CD4-positive, CD25-positive, alpha-beta regulatory T cell (primary cell): ENCODE data around the gene CDCP1. TPM values are rescaled to one million over a fixed set of nuclear protein-coding genes. Genes with fewer than 3 reads are reported as not detected.

Source experiments
- ATAC-seq, 2 donors: fragments of 150-1000 bp; cut with Tn5 transposase; one replicate each; pipeline ENCODE4 v1.10.0; 2021; ENCODE audit warnings: low read depth in 2 of 2, moderate number of reproducible peaks in 2 of 2, moderate library complexity in 1 of 2
- DNase-seq, 3 donors: peaks; one replicate each; pipeline versions ENCODE4 v3.0.0 to v3.0.0-alpha.2; 2012 to 2022; ENCODE audit warnings: mixed read lengths in 1 of 3
- H3K27ac ChIP-seq: one replicate; pipeline ENCODE4 v1.7.0; 2013; ENCODE audit warnings: mild to moderate bottlenecking, low read length; ENCODE audit not compliant: insufficient read depth, poor library complexity, severe bottlenecking
- H3K27me3 ChIP-seq: one replicate; pipeline ENCODE4 v1.7.0; 2013; ENCODE audit warnings: low read length; ENCODE audit not compliant: control insufficient read depth, insufficient read depth
- H3K36me3 ChIP-seq: one replicate; pipeline ENCODE4 v1.7.0; 2013; ENCODE audit warnings: mild to moderate bottlenecking, low read length, moderate library complexity; ENCODE audit not compliant: control insufficient read depth, insufficient read depth
- H3K4me1 ChIP-seq: 2 replicates; pipeline ENCODE4 v1.7.0; 2013; ENCODE audit warnings: mild to moderate bottlenecking, low read length; ENCODE audit not compliant: insufficient read depth, control insufficient read depth, poor library complexity, severe bottlenecking
- H3K4me3 ChIP-seq: one replicate; pipeline ENCODE4 v1.7.0; 2013; ENCODE audit warnings: low read depth, mild to moderate bottlenecking, low read length, moderate library complexity
- H3K9me3 ChIP-seq, 2 experiments: 1 replicate in 1 of 2; 2 replicates in 1 of 2; pipeline ENCODE4 v1.7.0; 2013; ENCODE audit warnings: low read length in 2 of 2, mild to moderate bottlenecking in 1 of 2, moderate library complexity in 1 of 2; ENCODE audit not compliant: control insufficient read depth in 2 of 2
- H3K27ac Mint-ChIP-seq, 3 donors: one replicate each; pipeline ENCODE4 v1.8.0; 2020 to 2022; ENCODE audit warnings: mild to moderate bottlenecking in 3 of 3, mixed read lengths in 3 of 3, moderate library complexity in 2 of 3
- H3K27me3 Mint-ChIP-seq: one replicate; pipeline ENCODE4 v1.8.0; 2022; ENCODE audit warnings: mild to moderate bottlenecking, mixed read lengths
- H3K36me3 Mint-ChIP-seq: one replicate; pipeline ENCODE4 v1.8.0; 2020; ENCODE audit warnings: mixed read lengths
- H3K4me1 Mint-ChIP-seq, 4 donors: one replicate each; pipeline ENCODE4 v1.8.0; 2020 to 2022; ENCODE audit warnings: mixed read lengths in 4 of 4, mild to moderate bottlenecking in 1 of 4
- H3K4me3 Mint-ChIP-seq, 4 donors: one replicate each; pipeline ENCODE4 v1.8.0; 2020 to 2022; ENCODE audit warnings: mild to moderate bottlenecking in 4 of 4, mixed read lengths in 4 of 4, moderate library complexity in 3 of 4
- H3K9me3 Mint-ChIP-seq, 7 donors: one replicate each; pipeline ENCODE4 v1.8.0; 2020 to 2022; ENCODE audit warnings: mixed read lengths in 7 of 7, mild to moderate bottlenecking in 3 of 7, moderate library complexity in 2 of 7
- polyA plus RNA-seq, 4 donors: library from polyadenylated mRNA; unstranded; fragments of 300-500 nt; fragmentation: Illumina TruSeq; gene quantifications; one replicate each; pipeline ENCODE4 v1.2.3, GENCODE V29; 2021
- total RNA-seq: library from RNA; stranded (reverse); gene quantifications from one replicate; pipeline ENCODE4 v1.2.3, GENCODE V29; 2022

The CDCP1 gene
- total and polyA plus RNA-seq, 5 donors from 2014 or later, result 0.47 to 2.5 (median 0.93) TPM

- no peak overlapping the region for H3K4me3 Mint-ChIP-seq
- H3K4me3 ChIP-seq, result no peak overlapping the region
- H3K4me1 ChIP-seq, result peaks cover 3% of the 10 kb centered on the region
- peak overlapping the region in 1 of 3 donors; percentile 40 for H3K27ac Mint-ChIP-seq
- H3K9me3 ChIP-seq, result no peaks in the 10 kb centered on the region
- H3K36me3 ChIP-seq, result no peaks in the 10 kb centered on the region
- ATAC-seq (no peak), DNase-seq (no peak)
- peaks cover 4% of the 10 kb centered on the region for H3K27me3 Mint-ChIP-seq
- H3K9me3 Mint-ChIP-seq, result no peaks in the 10 kb centered on the region
- peaks cover 3 to 28% (median 7%) of the 10 kb centered on the region in 4 donors for H3K4me1 Mint-ChIP-seq
- H3K36me3 Mint-ChIP-seq, result peaks cover 3% of the 10 kb centered on the region
- H3K27ac ChIP-seq, result no peak overlapping the region
- H3K27me3 ChIP-seq, result peaks cover 4% of the 10 kb centered on the region
Observed at GRCh38 chr3:45123581-45124269, 22.5 kb downstream of the CDCP1 start.

- no peaks in the 10 kb centered on the region for H3K9me3 Mint-ChIP-seq
- H3K27ac Mint-ChIP-seq, result peak overlapping the region in 1 of 3 donors; percentile 3
- H3K36me3 Mint-ChIP-seq, result peaks cover 3% of the 10 kb centered on the region
- peaks cover 7 to 35% (median 13%) of the 10 kb centered on the region in 4 donors for H3K4me1 Mint-ChIP-seq
- DNase-seq, result no peak
- Histone ChIP-seq H3K9me3 (no peaks in the 10 kb centered on the region), H3K27me3 (peaks cover 4% of the 10 kb centered on the region), H3K4me3 (no peak overlapping the region), H3K4me1 (peaks cover 10% of the 10 kb centered on the region), H3K36me3 (no peaks in the 10 kb centered on the region), H3K27ac (no peak overlapping the region)
- peaks cover 4% of the 10 kb centered on the region for H3K27me3 Mint-ChIP-seq
- ATAC-seq, result no peak
- no peak overlapping the region for H3K4me3 Mint-ChIP-seq
Observed at GRCh38 chr3:45123030-45123429, 23.1 kb downstream of the CDCP1 start.

- Histone ChIP-seq H3K36me3 (no peaks in the 10 kb centered on the region), H3K27ac (no peak overlapping the region), H3K27me3 (peaks cover 4% of the 10 kb centered on the region), H3K9me3 (no peaks in the 10 kb centered on the region), H3K4me1 (peaks cover 16% of the 10 kb centered on the region), H3K4me3 (no peak overlapping the region)
- H3K36me3 Mint-ChIP-seq, result no peaks in the 10 kb centered on the region
- peaks cover 4% of the 10 kb centered on the region for H3K27me3 Mint-ChIP-seq
- no peak for DNase-seq
- peaks cover 9 to 29% (median 15%) of the 10 kb centered on the region in 4 donors for H3K4me1 Mint-ChIP-seq
- peak overlapping the region in 1 of 4 donors; percentile 62 for H3K4me3 Mint-ChIP-seq
- peak overlapping the region; percentile 25 to 90 (median 75) for H3K27ac Mint-ChIP-seq
- peaks cover 0 to 2% (median 0%) of the 10 kb centered on the region in 7 donors for H3K9me3 Mint-ChIP-seq
- no peak for ATAC-seq
Observed at GRCh38 chr3:45120359-45121158, 25.6 kb downstream of the CDCP1 start.

GRCh38 chr3:45119824-45120358 lies 26.3 kb downstream of the CDCP1 start:
- Mint-ChIP-seq H3K4me3 (no peak overlapping the region), H3K36me3 (no peaks in the 10 kb centered on the region), H3K4me1 (peaks cover 9 to 30% (median 15%) of the 10 kb centered on the region in 4 donors), H3K9me3 (peaks cover 0 to 2% (median 0%) of the 10 kb centered on the region in 7 donors), H3K27ac (peak overlapping the region; percentile 25 to 90 (median 86)), H3K27me3 (peaks cover 4% of the 10 kb centered on the region)
- Histone ChIP-seq H3K4me1 (peaks cover 16% of the 10 kb centered on the region), H3K27me3 (peaks cover 4% of the 10 kb centered on the region), H3K4me3 (no peak overlapping the region), H3K36me3 (no peaks in the 10 kb centered on the region), H3K9me3 (no peaks in the 10 kb centered on the region), H3K27ac (no peak overlapping the region)
- no peak for DNase-seq
- ATAC-seq, result no peak

GRCh38 chr3:45119376-45119775 lies 26.8 kb downstream of the CDCP1 start:
- DNase-seq (no peak), ATAC-seq (no peak)
- Mint-ChIP-seq H3K27ac (peak overlapping the region in 2 of 3 donors; percentile 71 to 86), H3K36me3 (no peaks in the 10 kb centered on the region), H3K27me3 (peaks cover 4% of the 10 kb centered on the region), H3K9me3 (peaks cover 0 to 2% (median 0%) of the 10 kb centered on the region in 7 donors), H3K4me3 (no peak overlapping the region), H3K4me1 (peaks cover 9 to 36% (median 17%) of the 10 kb centered on the region in 4 donors)
- Histone ChIP-seq H3K9me3 (no peaks in the 10 kb centered on the region), H3K4me1 (peaks cover 16% of the 10 kb centered on the region), H3K4me3 (no peak overlapping the region), H3K27ac (no peak overlapping the region), H3K27me3 (peaks cover 1% of the 10 kb centered on the region), H3K36me3 (no peaks in the 10 kb centered on the region)

GRCh38 chr3:45118615-45119071 lies 27.5 kb downstream of the CDCP1 start:
- Histone ChIP-seq H3K27me3 (no peaks in the 10 kb centered on the region), H3K36me3 (no peaks in the 10 kb centered on the region), H3K27ac (peak overlapping the region; percentile 9), H3K4me3 (no peak overlapping the region), H3K4me1 (peaks cover 16% of the 10 kb centered on the region), H3K9me3 (no peaks in the 10 kb centered on the region)
- no peaks in the 10 kb centered on the region for H3K36me3 Mint-ChIP-seq
- H3K9me3 Mint-ChIP-seq, result peaks cover 0 to 2% (median 0%) of the 10 kb centered on the region in 7 donors
- peaks cover 9 to 43% (median 19%) of the 10 kb centered on the region in 4 donors for H3K4me1 Mint-ChIP-seq
- no peaks in the 10 kb centered on the region for H3K27me3 Mint-ChIP-seq
- peak in 1 of 3 donors; percentile 72 for DNase-seq
- H3K4me3 Mint-ChIP-seq, result peak overlapping the region in 2 of 4 donors; percentile 21 to 54
- no peak for ATAC-seq
- H3K27ac Mint-ChIP-seq, result peak overlapping the region; percentile 79 to 94 (median 86)

- DNase-seq (no peak), ATAC-seq (no peak)
- Mint-ChIP-seq H3K27ac (no peak overlapping the region), H3K27me3 (no peaks in the 10 kb centered on the region), H3K36me3 (no peaks in the 10 kb centered on the region), H3K9me3 (peaks cover 0 to 2% (median 0%) of the 10 kb centered on the region in 7 donors), H3K4me3 (no peak overlapping the region), H3K4me1 (peaks cover 16 to 65% (median 28%) of the 10 kb centered on the region in 4 donors)
- no peak overlapping the region for H3K27ac ChIP-seq
- H3K27me3 ChIP-seq, result no peaks in the 10 kb centered on the region
- H3K4me3 ChIP-seq, result no peak overlapping the region
- no peaks in the 10 kb centered on the region for H3K9me3 ChIP-seq
- H3K36me3 ChIP-seq, result no peaks in the 10 kb centered on the region
- peaks cover 20% of the 10 kb centered on the region for H3K4me1 ChIP-seq
Observed at GRCh38 chr3:45116350-45116749, 29.8 kb downstream of the CDCP1 start.
